Liver (tissue), 9 donors: ENCODE data around the gene FBXO28. TPM values are rescaled to one million over a fixed set of nuclear protein-coding genes. Genes with fewer than 3 reads are reported as not detected.
A peak's percentile ranks its signal among the peaks of the same experiment; 100 is the strongest.

ENCODE experiments used
- DNase-seq: peaks from one replicate; pipeline ENCODE4 v3.0.0-alpha.2; 2017; ENCODE audit warnings: low spot score
- H3K27ac ChIP-seq, 2 donors: one replicate each; pipeline ENCODE4 v1.7.0; 2013; ENCODE audit warnings: inconsistent platforms in 2 of 2, low read length in 2 of 2, control low read depth in 1 of 2, low read depth in 1 of 2, mild to moderate bottlenecking in 1 of 2
- H3K27me3 ChIP-seq, 4 donors: one replicate each; pipeline versions ENCODE4 v1.6.1 to v1.7.0; 2013; ENCODE audit warnings: low read length in 3 of 4, inconsistent platforms in 1 of 4, mild to moderate bottlenecking in 1 of 4, moderate library complexity in 1 of 4; ENCODE audit not compliant: control insufficient read depth in 4 of 4, insufficient read depth in 4 of 4
- H3K36me3 ChIP-seq, 4 donors: one replicate each; pipeline versions ENCODE4 v1.6.1 to v1.7.0; 2013; ENCODE audit warnings: low read length in 3 of 4, mild to moderate bottlenecking in 3 of 4, low read depth in 1 of 4, moderate library complexity in 1 of 4; ENCODE audit not compliant: control insufficient read depth in 4 of 4, insufficient read depth in 3 of 4
- H3K4me1 ChIP-seq, 4 donors: one replicate each; pipeline versions ENCODE4 v1.6.1 to v1.7.0; 2013; ENCODE audit warnings: low read length in 3 of 4, mild to moderate bottlenecking in 3 of 4, moderate library complexity in 1 of 4; ENCODE audit not compliant: control insufficient read depth in 4 of 4, insufficient read depth in 4 of 4
- H3K4me3 ChIP-seq, 3 donors: one replicate each; pipeline versions ENCODE4 v1.6.1 to v1.7.0; 2013; ENCODE audit warnings: low read length in 3 of 3, control low read depth in 1 of 3, low read depth in 1 of 3, mild to moderate bottlenecking in 1 of 3
- H3K9ac ChIP-seq, 2 donors: one replicate each; pipeline ENCODE4 v1.7.0; 2013; ENCODE audit warnings: low read length in 2 of 2, mild to moderate bottlenecking in 2 of 2, moderate library complexity in 2 of 2, control low read depth in 1 of 2, low read depth in 1 of 2
- H3K9me3 ChIP-seq, 4 donors: one replicate each; pipeline versions ENCODE4 v1.6.1 to v1.7.0; 2013; ENCODE audit warnings: low read length in 3 of 4; ENCODE audit not compliant: control insufficient read depth in 4 of 4
- FOXA1 ChIP-seq: IDR thresholded peaks from 2 replicates; pipeline ENCODE4 v1.6.1; 2016; ENCODE audit warnings: antibody characterized with exemption
- FOXA2 ChIP-seq: IDR thresholded peaks from 2 replicates; pipeline ENCODE4 v1.6.1; 2016; ENCODE audit warnings: antibody characterized with exemption
- GABPA ChIP-seq, 2 donors: IDR thresholded peaks in 1 of 2; conservative IDR thresholded peaks in 1 of 2; 2 replicates each; pipeline ENCODE4 v1.6.1; 2016; ENCODE audit warnings: antibody characterized with exemption in 2 of 2, mild to moderate bottlenecking in 1 of 2, moderate library complexity in 1 of 2
- HNF4A ChIP-seq, 2 donors: conservative IDR thresholded peaks; 2 replicates each; pipeline ENCODE4 v1.6.1; 2016; ENCODE audit warnings: antibody characterized with exemption in 2 of 2, mild to moderate bottlenecking in 2 of 2
- HNF4G ChIP-seq: IDR thresholded peaks from 2 replicates; pipeline ENCODE4 v1.6.1; 2016; ENCODE audit warnings: antibody characterized with exemption
- JUND ChIP-seq, 2 donors: IDR thresholded peaks; 2 replicates each; pipeline ENCODE4 v1.6.1; 2016; ENCODE audit warnings: antibody characterized with exemption in 2 of 2
- NR2F2 ChIP-seq: IDR thresholded peaks from 2 replicates; pipeline ENCODE4 v1.6.1; 2016; ENCODE audit warnings: antibody characterized with exemption
- RAD21 ChIP-seq, 2 donors: IDR thresholded peaks; 2 replicates each; pipeline ENCODE4 v1.6.1; 2016; ENCODE audit warnings: antibody characterized with exemption in 2 of 2, mild to moderate bottlenecking in 2 of 2
- RXRA ChIP-seq, 2 donors: IDR thresholded peaks; 2 replicates each; pipeline ENCODE4 v1.6.1; 2017 to 2018; ENCODE audit warnings: antibody characterized with exemption in 2 of 2, mild to moderate bottlenecking in 1 of 2
- SP1 ChIP-seq: IDR thresholded peaks from 2 replicates; pipeline ENCODE4 v1.6.1; 2018; ENCODE audit warnings: antibody characterized with exemption, mild to moderate bottlenecking
- TAF1 ChIP-seq: conservative IDR thresholded peaks from 2 replicates; pipeline ENCODE4 v1.6.1; 2016; ENCODE audit warnings: antibody characterized with exemption, mild to moderate bottlenecking
- YY1 ChIP-seq: IDR thresholded peaks from 2 replicates; pipeline ENCODE4 v1.6.1; 2016; ENCODE audit warnings: antibody characterized with exemption, mild to moderate bottlenecking
- WGBS: extraction: QIAGEN DNeasy Blood & Tissue Kit; methylation state at CpG from one replicate; pipeline ENCODE4 v1.1.7; 2013; 5-methylcytosine and 5-hydroxymethylcytosine counted together
- polyA plus RNA-seq, 2 donors: library from polyadenylated mRNA; stranded (reverse) in 1 of 2; unstranded in 1 of 2; fragments of 200-250 nt in 1 of 2; fragments of >200 nt in 1 of 2; fragmentation: Nextera tagmentation in 1 of 2; extraction: Ambion mirVana in 1 of 2; gene quantifications; one replicate each; pipeline versions ENCODE4 v1.2.1 to v1.2.3, GENCODE V29; 2013 to 2015
- total RNA-seq, 2 donors: library from RNA; depleted of rRNA; stranded (reverse); fragments of >200 nt; gene quantifications; one replicate each; pipeline ENCODE4 v1.2.3, GENCODE V29; 2014
- TF ChIP-seq, protein P1 (sequence below): fragments of 150-350 bp; IDR thresholded peaks from 2 replicates; pipeline ENCODE4 v1.5.1; 2017; ENCODE audit warnings: improper control_type of control experiment, low read depth, low read length; ENCODE audit not compliant: missing input control
- TF ChIP-seq, protein P2 (sequence below): IDR thresholded peaks from 2 replicates; pipeline ENCODE4 v1.6.1; 2016; ENCODE audit warnings: antibody characterized with exemption
- TF ChIP-seq, protein P3 (sequence below): IDR thresholded peaks from 2 replicates; pipeline ENCODE4 v1.6.1; 2016; ENCODE audit warnings: antibody characterized with exemption
- TF ChIP-seq, protein P4 (sequence below): IDR thresholded peaks from 2 replicates; pipeline ENCODE4 v1.6.1; 2016; ENCODE audit warnings: antibody characterized with exemption, mild to moderate bottlenecking
- donor health status: healthy.
- donor health status: healthy.
- donor health status: healthy.
- donor health status: healthy.
- donor health status: healthy.

FBXO28 gene
- total and polyA plus RNA-seq, 4 donors: 6.7 to 23.1 (median 13.1) TPM

DNA sequence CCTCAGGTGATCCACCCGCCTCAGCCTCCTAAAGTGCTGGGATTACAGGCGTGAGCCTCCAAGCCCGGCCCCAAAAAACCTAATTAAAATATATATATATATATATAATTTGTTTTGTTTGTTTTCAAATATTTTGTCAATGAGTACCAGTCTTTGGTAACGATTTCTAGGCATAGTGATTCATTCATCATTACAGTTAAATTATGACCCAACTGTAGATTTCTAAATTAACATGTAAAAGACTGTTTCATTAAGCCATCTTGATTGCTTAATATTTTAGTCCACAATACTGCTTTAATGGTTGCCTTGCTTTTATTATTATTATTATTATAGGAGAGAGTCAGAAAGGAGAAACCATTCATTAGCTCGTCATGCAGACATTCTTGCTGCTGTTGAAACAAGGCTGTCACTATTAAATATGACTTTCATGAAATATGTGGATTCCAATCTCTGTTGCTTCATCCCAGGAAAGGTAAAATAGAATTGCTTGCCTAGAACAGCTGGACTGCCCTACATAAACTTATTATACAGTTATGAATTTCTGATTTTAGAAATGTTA is 19.9 kb downstream of the FBXO28 start:
- no peak for TF ChIP-seq RAD21 (IDR thresholded peaks at IDR 0.05)
- no peak for TF ChIP-seq FOXA1
- no peak for TF ChIP-seq SP1
- no peak for TF ChIP-seq JUND (IDR thresholded peaks at IDR 0.05)
- TF ChIP-seq, protein P1, sequence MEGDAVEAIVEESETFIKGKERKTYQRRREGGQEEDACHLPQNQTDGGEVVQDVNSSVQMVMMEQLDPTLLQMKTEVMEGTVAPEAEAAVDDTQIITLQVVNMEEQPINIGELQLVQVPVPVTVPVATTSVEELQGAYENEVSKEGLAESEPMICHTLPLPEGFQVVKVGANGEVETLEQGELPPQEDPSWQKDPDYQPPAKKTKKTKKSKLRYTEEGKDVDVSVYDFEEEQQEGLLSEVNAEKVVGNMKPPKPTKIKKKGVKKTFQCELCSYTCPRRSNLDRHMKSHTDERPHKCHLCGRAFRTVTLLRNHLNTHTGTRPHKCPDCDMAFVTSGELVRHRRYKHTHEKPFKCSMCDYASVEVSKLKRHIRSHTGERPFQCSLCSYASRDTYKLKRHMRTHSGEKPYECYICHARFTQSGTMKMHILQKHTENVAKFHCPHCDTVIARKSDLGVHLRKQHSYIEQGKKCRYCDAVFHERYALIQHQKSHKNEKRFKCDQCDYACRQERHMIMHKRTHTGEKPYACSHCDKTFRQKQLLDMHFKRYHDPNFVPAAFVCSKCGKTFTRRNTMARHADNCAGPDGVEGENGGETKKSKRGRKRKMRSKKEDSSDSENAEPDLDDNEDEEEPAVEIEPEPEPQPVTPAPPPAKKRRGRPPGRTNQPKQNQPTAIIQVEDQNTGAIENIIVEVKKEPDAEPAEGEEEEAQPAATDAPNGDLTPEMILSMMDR: no peak
- TF ChIP-seq, protein P2, sequence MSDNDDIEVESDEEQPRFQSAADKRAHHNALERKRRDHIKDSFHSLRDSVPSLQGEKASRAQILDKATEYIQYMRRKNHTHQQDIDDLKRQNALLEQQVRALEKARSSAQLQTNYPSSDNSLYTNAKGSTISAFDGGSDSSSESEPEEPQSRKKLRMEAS: no peak
- TF ChIP-seq NR2F2: no peak
- TF ChIP-seq, protein P3, sequence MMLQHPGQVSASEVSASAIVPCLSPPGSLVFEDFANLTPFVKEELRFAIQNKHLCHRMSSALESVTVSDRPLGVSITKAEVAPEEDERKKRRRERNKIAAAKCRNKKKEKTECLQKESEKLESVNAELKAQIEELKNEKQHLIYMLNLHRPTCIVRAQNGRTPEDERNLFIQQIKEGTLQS: no peak
- TF ChIP-seq GABPA (IDR thresholded peaks at IDR 0.05 in 1 of 2, conservative IDR thresholded peaks at IDR 0.05 in 1 of 2): no peak
- TF ChIP-seq YY1: no peak
- TF ChIP-seq, protein P4, sequence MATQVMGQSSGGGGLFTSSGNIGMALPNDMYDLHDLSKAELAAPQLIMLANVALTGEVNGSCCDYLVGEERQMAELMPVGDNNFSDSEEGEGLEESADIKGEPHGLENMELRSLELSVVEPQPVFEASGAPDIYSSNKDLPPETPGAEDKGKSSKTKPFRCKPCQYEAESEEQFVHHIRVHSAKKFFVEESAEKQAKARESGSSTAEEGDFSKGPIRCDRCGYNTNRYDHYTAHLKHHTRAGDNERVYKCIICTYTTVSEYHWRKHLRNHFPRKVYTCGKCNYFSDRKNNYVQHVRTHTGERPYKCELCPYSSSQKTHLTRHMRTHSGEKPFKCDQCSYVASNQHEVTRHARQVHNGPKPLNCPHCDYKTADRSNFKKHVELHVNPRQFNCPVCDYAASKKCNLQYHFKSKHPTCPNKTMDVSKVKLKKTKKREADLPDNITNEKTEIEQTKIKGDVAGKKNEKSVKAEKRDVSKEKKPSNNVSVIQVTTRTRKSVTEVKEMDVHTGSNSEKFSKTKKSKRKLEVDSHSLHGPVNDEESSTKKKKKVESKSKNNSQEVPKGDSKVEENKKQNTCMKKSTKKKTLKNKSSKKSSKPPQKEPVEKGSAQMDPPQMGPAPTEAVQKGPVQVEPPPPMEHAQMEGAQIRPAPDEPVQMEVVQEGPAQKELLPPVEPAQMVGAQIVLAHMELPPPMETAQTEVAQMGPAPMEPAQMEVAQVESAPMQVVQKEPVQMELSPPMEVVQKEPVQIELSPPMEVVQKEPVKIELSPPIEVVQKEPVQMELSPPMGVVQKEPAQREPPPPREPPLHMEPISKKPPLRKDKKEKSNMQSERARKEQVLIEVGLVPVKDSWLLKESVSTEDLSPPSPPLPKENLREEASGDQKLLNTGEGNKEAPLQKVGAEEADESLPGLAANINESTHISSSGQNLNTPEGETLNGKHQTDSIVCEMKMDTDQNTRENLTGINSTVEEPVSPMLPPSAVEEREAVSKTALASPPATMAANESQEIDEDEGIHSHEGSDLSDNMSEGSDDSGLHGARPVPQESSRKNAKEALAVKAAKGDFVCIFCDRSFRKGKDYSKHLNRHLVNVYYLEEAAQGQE: no peak
- no peak for TF ChIP-seq HNF4A (conservative IDR thresholded peaks at IDR 0.05)
- TF ChIP-seq RXRA (IDR thresholded peaks at IDR 0.05): no peak
- TF ChIP-seq TAF1: no peak
- H3K9me3 ChIP-seq: no peaks in the 10 kb centered on the region
- no peak overlapping the region for H3K9ac ChIP-seq
- no peak overlapping the region for H3K4me3 ChIP-seq
- no peaks in the 10 kb centered on the region for H3K27me3 ChIP-seq
- H3K4me1 ChIP-seq: peaks cover 3 to 13% (median 9%) of the 10 kb centered on the region in 4 donors
- WGBS: 93% methylated on average over 5 of the region's 5 CpGs
- DNase-seq: no peak
- peaks cover 5 to 36% (median 24%) of the 10 kb centered on the region in 4 donors for H3K36me3 ChIP-seq
- H3K27ac ChIP-seq: no peak overlapping the region

DNA sequence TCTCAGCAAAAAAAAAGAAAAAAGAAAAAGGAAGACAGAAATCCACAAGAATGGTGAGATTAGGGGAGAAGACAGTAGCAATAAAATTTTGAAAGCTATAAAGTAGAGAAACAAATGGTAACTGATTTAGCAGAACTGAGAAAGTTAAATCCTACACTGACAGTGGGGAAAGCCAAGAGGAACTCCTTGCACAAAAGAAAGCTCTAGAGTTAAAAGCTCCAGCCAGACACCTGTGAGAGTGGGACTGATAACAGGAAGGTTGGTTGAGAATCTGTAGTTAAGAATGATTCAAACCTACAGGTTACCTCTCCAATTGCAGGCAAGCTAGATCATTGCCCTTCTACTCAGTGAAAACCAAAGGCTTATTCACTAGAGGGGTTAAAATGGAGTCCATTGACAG is 23.6 kb downstream of the FBXO28 start:
- H3K27ac ChIP-seq: peak overlapping the region; percentile 8 to 33
- TF ChIP-seq FOXA2: no peak
- no peak for TF ChIP-seq RXRA (IDR thresholded peaks at IDR 0.05)
- TF ChIP-seq, protein P1: no peak
- TF ChIP-seq, protein P4: no peak
- TF ChIP-seq YY1: no peak
- TF ChIP-seq HNF4G: no peak
- TF ChIP-seq HNF4A (conservative IDR thresholded peaks at IDR 0.05): no peak
- TF ChIP-seq, protein P3: no peak
- no peak for TF ChIP-seq NR2F2
- TF ChIP-seq JUND (IDR thresholded peaks at IDR 0.05): no peak
- no peak for TF ChIP-seq SP1
- TF ChIP-seq, protein P2: no peak

More for the DNA sequence above, 23.6 kb downstream of the FBXO28 start:
- Histone ChIP-seq H3K36me3 (peaks cover under 1 to 15% (median 9%) of the 10 kb centered on the region in 4 donors), H3K9ac (no peak overlapping the region), H3K27me3 (no peaks in the 10 kb centered on the region), H3K9me3 (no peaks in the 10 kb centered on the region), H3K4me3 (no peak overlapping the region), H3K4me1 (peaks cover 3 to 17% (median 10%) of the 10 kb centered on the region in 4 donors)
- no peak for DNase-seq
